Esophagus squamous epithelium (tissue), 5 donors: ENCODE results near the gene PPL. TPM values are rescaled to one million over a fixed set of nuclear protein-coding genes. Genes with fewer than 3 reads are reported as not detected.

ENCODE experiments used
- DNase-seq: peaks from one replicate; lab custom pipeline; 2025; lab: John Stamatoyannopoulos, UW
- H3K27ac ChIP-seq, 4 donors: fragments of 200-600 bp; sonication (generic); one replicate each; pipeline ENCODE4 v1.5.1; 2016 to 2019; ENCODE audit warnings: mild to moderate bottlenecking in 1 of 4
- H3K27me3 ChIP-seq, 4 donors: fragments of 200-600 bp; sonication (generic); 1 replicate in 3 of 4; 2 replicates in 1 of 4; pipeline versions ENCODE4 v1.5.1 to v1.6.0; 2017 to 2021; ENCODE audit warnings: antibody characterized with exemption in 1 of 4
- H3K36me3 ChIP-seq, 3 donors: fragments of 200-600 bp; sonication (generic); one replicate each; pipeline ENCODE4 v1.5.1; 2016 to 2019
- H3K4me1 ChIP-seq, 3 donors: fragments of 200-600 bp; sonication (generic); one replicate each; pipeline ENCODE4 v1.5.1; 2017 to 2019
- H3K4me3 ChIP-seq, 4 donors: fragments of 200-600 bp; sonication (generic); 1 replicate in 3 of 4; 2 replicates in 1 of 4; pipeline ENCODE4 v1.5.1; 2016 to 2019; ENCODE audit warnings: mild to moderate bottlenecking in 2 of 4, moderate library complexity in 1 of 4
- H3K9me3 ChIP-seq, 3 donors: fragments of 200-600 bp; sonication (generic); one replicate each; pipeline ENCODE4 v1.5.1; 2016 to 2019
- CTCF ChIP-seq, 6 experiments: fragments of 450-650 bp in 4 of 6; fragments of 200-600 bp in 2 of 6; sonication (generic) in 2 of 6; IDR thresholded peaks; one replicate each; pipeline ENCODE4 v1.5.1; 2016 to 2019; ENCODE audit warnings: antibody characterized with exemption in 6 of 6, mild to moderate bottlenecking in 4 of 6, moderate library complexity in 4 of 6
- POLR2A ChIP-seq, 4 donors: fragments of 450-650 bp; IDR thresholded peaks; one replicate each; pipeline ENCODE4 v1.6.1; 2017; ENCODE audit warnings: antibody characterized with exemption in 4 of 4, mild to moderate bottlenecking in 4 of 4, moderate library complexity in 3 of 4
- WGBS, 2 donors: methylation state at CpG; one replicate each; pipeline ENCODE4 v1.1.5; 2018; 5-methylcytosine and 5-hydroxymethylcytosine counted together
- intact Hi-C: fragments of 100-400 bp; cut with DNase I; formaldehyde crosslinking; loops from one replicate; pipeline ENCODE4 v1.15.0; 2022
- total RNA-seq, 4 donors: library from RNA; depleted of rRNA; stranded (reverse); fragments of >200 nt; gene quantifications; one replicate each; pipeline ENCODE4 v1.1.0, GENCODE V29; 2016
- donor health status: DM: yes; HTN: yes; CAD: no.

PPL gene
- total RNA-seq, 4 donors from 2014 or later, result 504 to 1,677 (median 860) TPM

GRCh38 chr16:4942481-4942880 is 5.5 kb upstream of the PPL start:
- TF ChIP-seq POLR2A (IDR thresholded peaks at IDR 0.05) (no peak), CTCF (IDR thresholded peaks at IDR 0.05) (no peak)
- WGBS, 2 donors, result 47 to 50% methylated on average over 9 of the region's 9 CpGs
- H3K36me3 ChIP-seq, result no peaks in the 10 kb centered on the region
- H3K9me3 ChIP-seq, result no peaks in the 10 kb centered on the region
- H3K4me3 ChIP-seq, result peak overlapping the region in 1 of 4 donors; percentile 3
- H3K27me3 ChIP-seq, result no peaks in the 10 kb centered on the region
- H3K4me1 ChIP-seq, result peaks cover 45 to 95% (median 49%) of the 10 kb centered on the region in 3 donors
- no peak for DNase-seq
- H3K27ac ChIP-seq, result peak overlapping the region; percentile 89 to 98 (median 94)
- intact Hi-C loops, result no loop called here

- peak overlapping the region in 3 of 4 donors; percentile 7 to 98 (median 96) for H3K27ac ChIP-seq
- no peaks in the 10 kb centered on the region for H3K9me3 ChIP-seq
- WGBS, 2 donors, result 32 to 37% methylated on average over 4 to 6 of the region's 7 CpGs
- peaks cover 0 to 17% (median 0%) of the 10 kb centered on the region in 4 donors for H3K27me3 ChIP-seq
- no peak overlapping the region for H3K4me3 ChIP-seq
- TF ChIP-seq CTCF (IDR thresholded peaks at IDR 0.05) (no peak), POLR2A (IDR thresholded peaks at IDR 0.05) (no peak)
- DNase-seq, result no peak
- H3K4me1 ChIP-seq, result peaks cover 37 to 94% (median 41%) of the 10 kb centered on the region in 3 donors
- intact Hi-C loops, result no loop called here
- no peaks in the 10 kb centered on the region for H3K36me3 ChIP-seq
These were observed 3.8 kb upstream of the PPL start for GRCh38 chr16:4940719-4941118.

- no peak for TF ChIP-seq CTCF (IDR thresholded peaks at IDR 0.05)
- no peak for TF ChIP-seq POLR2A (IDR thresholded peaks at IDR 0.05)
- 67 to 80% methylated on average over 3 to 5 of the region's 5 CpGs for WGBS, 2 donors
- peaks cover 32 to 94% (median 32%) of the 10 kb centered on the region in 3 donors for H3K4me1 ChIP-seq
- H3K27me3 ChIP-seq, result peaks cover 0 to 32% (median 0%) of the 10 kb centered on the region in 4 donors
- H3K36me3 ChIP-seq, result peaks cover 0 to 13% (median 0%) of the 10 kb centered on the region in 3 donors
- H3K4me3 ChIP-seq, result no peak overlapping the region
- H3K9me3 ChIP-seq, result no peaks in the 10 kb centered on the region
- H3K27ac ChIP-seq, result peak overlapping the region in 3 of 4 donors; percentile 97 to 99 (median 97)
- DNase-seq, result no peak
- intact Hi-C loops, result no loop called here
These were observed 1.7 kb upstream of the PPL start for GRCh38 chr16:4938683-4939030.

- peaks cover 28 to 94% (median 32%) of the 10 kb centered on the region in 3 donors for H3K4me1 ChIP-seq
- DNase-seq, result no peak
These were observed 1.1 kb upstream of the PPL start for GRCh38 chr16:4937782-4938682.

More at GRCh38 chr16:4937782-4938682, 1.1 kb upstream of the PPL start:
- TF ChIP-seq POLR2A (IDR thresholded peaks at IDR 0.05) (no peak), CTCF (IDR thresholded peaks at IDR 0.05) (no peak)
- intact Hi-C loops, result no loop called here
- peak overlapping the region; percentile 88 to 99 (median 97) for H3K27ac ChIP-seq
- peaks cover 0 to 19% (median 0%) of the 10 kb centered on the region in 3 donors for H3K36me3 ChIP-seq
- H3K9me3 ChIP-seq, result no peaks in the 10 kb centered on the region
- H3K27me3 ChIP-seq, result peaks cover 0 to 35% (median 0%) of the 10 kb centered on the region in 4 donors
- WGBS, 2 donors, result 61 to 83% methylated on average over 13 to 16 of the region's 16 CpGs
- peak overlapping the region in 3 of 4 donors; percentile 82 to 94 (median 86) for H3K4me3 ChIP-seq
